ENCODE results near the gene CNTNAP2.

Gene CNTNAP2

GRCh38 chr7:146741911-146742310 lies 625.3 kb downstream of the CNTNAP2 start:
- no peak for DNase-seq (ENCODE audit: low spot score)
- TF ChIP-seq, protein P1, sequence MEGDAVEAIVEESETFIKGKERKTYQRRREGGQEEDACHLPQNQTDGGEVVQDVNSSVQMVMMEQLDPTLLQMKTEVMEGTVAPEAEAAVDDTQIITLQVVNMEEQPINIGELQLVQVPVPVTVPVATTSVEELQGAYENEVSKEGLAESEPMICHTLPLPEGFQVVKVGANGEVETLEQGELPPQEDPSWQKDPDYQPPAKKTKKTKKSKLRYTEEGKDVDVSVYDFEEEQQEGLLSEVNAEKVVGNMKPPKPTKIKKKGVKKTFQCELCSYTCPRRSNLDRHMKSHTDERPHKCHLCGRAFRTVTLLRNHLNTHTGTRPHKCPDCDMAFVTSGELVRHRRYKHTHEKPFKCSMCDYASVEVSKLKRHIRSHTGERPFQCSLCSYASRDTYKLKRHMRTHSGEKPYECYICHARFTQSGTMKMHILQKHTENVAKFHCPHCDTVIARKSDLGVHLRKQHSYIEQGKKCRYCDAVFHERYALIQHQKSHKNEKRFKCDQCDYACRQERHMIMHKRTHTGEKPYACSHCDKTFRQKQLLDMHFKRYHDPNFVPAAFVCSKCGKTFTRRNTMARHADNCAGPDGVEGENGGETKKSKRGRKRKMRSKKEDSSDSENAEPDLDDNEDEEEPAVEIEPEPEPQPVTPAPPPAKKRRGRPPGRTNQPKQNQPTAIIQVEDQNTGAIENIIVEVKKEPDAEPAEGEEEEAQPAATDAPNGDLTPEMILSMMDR (IDR thresholded peaks at IDR 0.05; ENCODE audit: extremely low read depth, missing control alignments): no peak

GRCh38 chr7:146754385-146754784 lies 637.8 kb downstream of the CNTNAP2 start:
- no peak for DNase-seq (ENCODE audit: low spot score)
- TF ChIP-seq, protein P1 (IDR thresholded peaks at IDR 0.05; ENCODE audit: extremely low read depth, missing control alignments): no peak

DNA sequence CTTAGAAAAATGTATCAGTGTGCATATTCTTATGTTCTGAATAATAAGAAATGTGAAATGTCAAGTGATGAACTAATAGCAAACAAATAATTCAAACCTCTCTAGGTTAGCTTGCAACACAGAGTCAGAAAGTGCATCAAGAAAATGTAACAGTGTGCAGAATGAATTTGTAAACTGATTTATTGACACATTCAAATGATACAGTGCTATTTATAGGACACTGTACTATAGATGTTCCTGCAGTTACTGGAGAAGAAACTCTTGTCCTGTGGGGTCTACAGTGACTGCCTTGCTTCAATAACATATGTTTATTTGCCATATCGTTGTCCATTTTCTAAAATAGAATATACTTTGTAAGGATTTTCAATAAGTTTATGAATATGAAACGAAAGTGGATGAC lies 639.0 kb downstream of the CNTNAP2 start:
- TF ChIP-seq, protein P1 (IDR thresholded peaks at IDR 0.05; ENCODE audit: extremely low read depth, missing control alignments): no peak
- no peak for DNase-seq (ENCODE audit: low spot score)

DNA sequence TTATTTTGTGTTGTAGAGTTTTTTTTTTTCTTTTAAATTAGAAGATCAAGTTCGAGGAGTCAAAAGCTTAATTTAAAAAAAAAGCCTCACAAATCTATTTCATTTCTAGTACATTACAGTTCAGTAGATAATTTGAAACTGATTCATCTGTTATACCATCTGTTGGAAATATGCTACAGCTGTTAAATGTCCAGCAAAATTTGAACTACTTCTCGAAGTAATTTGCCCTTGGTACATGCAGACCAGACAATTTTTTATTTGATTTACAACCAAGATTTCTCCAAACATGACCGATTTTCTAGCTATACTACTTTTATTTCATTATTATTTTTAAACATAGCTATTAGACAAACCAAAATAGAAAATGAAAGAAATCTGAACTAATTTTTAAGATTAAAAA lies 647.9 kb downstream of the CNTNAP2 start:
- DNase-seq (ENCODE audit: low spot score): no peak
- TF ChIP-seq, protein P1 (IDR thresholded peaks at IDR 0.05; ENCODE audit: extremely low read depth, missing control alignments): no peak

GRCh38 chr7:146768957-146769356 lies 652.4 kb downstream of the CNTNAP2 start:
- no peak for DNase-seq (ENCODE audit: low spot score)

DNA sequence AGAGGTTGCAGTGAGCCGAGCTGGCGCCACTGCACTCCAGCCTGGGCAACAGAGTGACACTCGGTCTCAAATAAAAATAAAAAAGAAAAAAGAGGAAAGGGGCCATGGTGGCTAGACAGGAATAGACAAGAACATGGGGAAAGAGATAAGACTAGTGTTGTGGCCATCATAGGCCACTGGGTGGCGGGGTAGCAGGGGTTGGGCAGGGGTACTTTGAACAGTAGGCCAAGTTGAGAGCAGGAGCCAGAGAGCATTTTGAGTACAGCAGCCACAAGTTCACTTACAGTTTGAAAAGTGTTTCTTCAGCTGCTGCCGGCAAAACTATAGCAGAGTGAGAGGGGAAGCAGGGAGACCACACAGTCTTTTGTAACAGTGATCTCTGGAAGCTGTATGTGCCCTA lies 656.0 kb downstream of the CNTNAP2 start:
- TF ChIP-seq, protein P1 (IDR thresholded peaks at IDR 0.05; ENCODE audit: extremely low read depth, missing control alignments): no peak
- DNase-seq (ENCODE audit: low spot score): no peak

More at GRCh38 chr7:146768957-146769356, 652.4 kb downstream of the CNTNAP2 start:
- TF ChIP-seq, protein P1 (IDR thresholded peaks at IDR 0.05; ENCODE audit: extremely low read depth, missing control alignments): no peak

DNA sequence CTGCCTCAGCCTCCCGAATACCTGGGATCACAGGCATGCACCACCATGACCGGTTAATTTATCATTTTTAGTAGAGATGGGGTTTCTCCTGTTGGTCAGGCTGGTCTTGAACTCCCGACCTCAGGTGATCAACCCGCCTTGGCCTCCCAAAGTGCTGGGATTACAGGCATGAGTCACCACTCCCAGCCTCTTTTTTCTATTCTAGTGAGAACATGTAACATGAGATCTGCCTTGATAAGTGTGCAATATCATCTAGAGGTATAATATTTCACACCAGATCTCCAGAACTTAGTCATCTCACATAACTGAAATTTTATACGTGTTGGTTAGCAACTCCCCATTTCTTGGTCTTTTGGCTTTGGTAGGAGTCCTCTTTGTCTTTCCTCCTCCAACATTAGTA lies 656.9 kb downstream of the CNTNAP2 start:
- DNase-seq (ENCODE audit: low spot score): no peak
- TF ChIP-seq, protein P1 (IDR thresholded peaks at IDR 0.05; ENCODE audit: extremely low read depth, missing control alignments): no peak
